HCT116 (cell line): ENCODE results near the gene GAMT. TPM values are rescaled to one million over a fixed set of nuclear protein-coding genes. Genes with fewer than 3 reads are reported as not detected.

Source experiments
- ATAC-seq: fragments of 200-7000 bp; cut with Tn5 transposase; 2 replicates; pipeline ENCODE4 v1.9.1; 2020; ENCODE audit warnings: mild to moderate bottlenecking, moderate library complexity
- BruUV-seq: library from RNA; stranded (reverse); fragments of 400-500 nt; replicated peaks from 2 replicates; lab custom pipeline; 2021; lab: Mats Ljungman, UMichigan
- CTCF ChIA-PET: fragments of 300-600 bp; sonication (Branson Sonifier 250); formaldehyde crosslinking; loops from one replicate; lab custom pipeline; 2021; ENCODE audit warnings: antibody characterized with exemption; lab: Charles Lee
- POLR2A ChIA-PET: fragments of 300-600, 350-600 bp; sonication (Branson Sonifier 250); formaldehyde crosslinking; loops from one replicate; lab custom pipeline; 2021; ENCODE audit warnings: antibody characterized with exemption; lab: Charles Lee
- RAD21 ChIA-PET, 2 experiments: fragments of 300-600 bp; sonication (Branson Sonifier 250); formaldehyde crosslinking; loops; one replicate each; lab custom pipeline; 2023; ENCODE audit warnings: low total read pairs in 2 of 2; ENCODE audit not compliant: uncharacterized antibody in 2 of 2, unreplicated experiment in 2 of 2, low non-redundant PET in 1 of 2; lab: Charles Lee
- DNase-seq: peaks from one replicate; pipeline ENCODE4 v3.0.0-alpha.2; 2010; ENCODE audit warnings: low read depth, low spot score
- H2AFZ ChIP-seq: fragments of 200-600 bp; shearing (Covaris generic), sonication (generic); 2 replicates; pipeline ENCODE4 v1.6.1; 2017; ENCODE audit warnings: low read depth, mixed run types, mixed read lengths, antibody characterized with exemption, low read length; ENCODE audit not compliant: poor library complexity, severe bottlenecking
- H3K27ac ChIP-seq: 2 replicates; pipeline ENCODE4 v1.5.1; 2012; ENCODE audit warnings: low read depth, low read length
- H3K27me3 ChIP-seq: fragments of 200-600 bp; sonication (generic); 2 replicates; pipeline ENCODE4 v1.6.1; 2016; ENCODE audit warnings: mixed run types, low read length, mixed read lengths; ENCODE audit not compliant: insufficient read depth
- H3K36me3 ChIP-seq, 2 experiments: fragments of 200-500 bp in 1 of 2; fragments of 200-600 bp in 1 of 2; sonication (Bioruptor generic) in 1 of 2; sonication (generic) in 1 of 2; 2 replicates each; pipeline versions ENCODE4 v1.5.1 to v1.6.1; 2014 to 2016; ENCODE audit warnings: low read length in 2 of 2, inconsistent platforms in 1 of 2, mixed read lengths in 1 of 2, mixed run types in 1 of 2; ENCODE audit not compliant: insufficient read depth in 2 of 2, control insufficient read depth in 1 of 2
- H3K4me1 ChIP-seq, 2 experiments: fragments of 200-600 bp in 1 of 2; sonication (generic) in 1 of 2; 2 replicates each; pipeline versions ENCODE4 v1.5.1 to v1.6.1; 2012 to 2017; ENCODE audit warnings: low read length in 2 of 2, inconsistent platforms in 1 of 2, mild to moderate bottlenecking in 1 of 2, mixed read lengths in 1 of 2, mixed run types in 1 of 2, moderate library complexity in 1 of 2; ENCODE audit not compliant: insufficient read depth in 2 of 2, control insufficient read depth in 1 of 2
- H3K4me2 ChIP-seq: fragments of 200-600 bp; sonication (generic); 2 replicates; pipeline ENCODE4 v1.6.1; 2017; ENCODE audit warnings: mixed run types, low read length, mixed read lengths
- H3K4me3 ChIP-seq, 2 experiments: fragments of 200-600 bp in 1 of 2; sonication (generic) in 1 of 2; replicated peaks in 1 of 2; 2 replicates each; pipeline ENCODE4 v1.5.1; 2011 to 2016; ENCODE audit warnings: low read length in 2 of 2, control low read depth in 1 of 2, low read depth in 1 of 2, mild to moderate bottlenecking in 1 of 2, mixed read lengths in 1 of 2, mixed run types in 1 of 2
- H3K79me2 ChIP-seq: fragments of 200-600 bp; sonication (generic); 2 replicates; pipeline ENCODE4 v1.6.1; 2017; ENCODE audit warnings: mild to moderate bottlenecking, mixed run types, low read length, moderate library complexity, mixed read lengths; ENCODE audit not compliant: insufficient read depth
- H3K9ac ChIP-seq: fragments of 200-600 bp; sonication (generic); 2 replicates; pipeline ENCODE4 v1.6.1; 2016; ENCODE audit warnings: low read length, mixed read lengths
- H3K9me2 ChIP-seq: fragments of 200-600 bp; sonication (generic), shearing (Covaris generic); 2 replicates; pipeline ENCODE4 v1.6.1; 2017; ENCODE audit warnings: mixed run types, mild to moderate bottlenecking, moderate library complexity; ENCODE audit not compliant: insufficient read depth
- H3K9me3 ChIP-seq, 2 experiments: fragments of 200-500 bp in 1 of 2; fragments of 200-600 bp in 1 of 2; sonication (Bioruptor generic) in 1 of 2; sonication (generic) in 1 of 2; 2 replicates each; pipeline ENCODE4 v1.6.1; 2014 to 2017; ENCODE audit warnings: low read length in 2 of 2, mixed read lengths in 2 of 2, inconsistent platforms in 1 of 2, low read depth in 1 of 2, mild to moderate bottlenecking in 1 of 2, mixed run types in 1 of 2, moderate library complexity in 1 of 2; ENCODE audit not compliant: control insufficient read depth in 1 of 2, insufficient read depth in 1 of 2
- H4K20me1 ChIP-seq: fragments of 200-600 bp; sonication (generic), shearing (Covaris generic); 2 replicates; pipeline ENCODE4 v1.6.1; 2017; ENCODE audit warnings: mixed run types, mild to moderate bottlenecking, moderate library complexity; ENCODE audit not compliant: insufficient read depth
- EGR1 ChIP-seq: IDR thresholded peaks from 2 replicates; pipeline ENCODE4 v1.6.1; 2012; ENCODE audit warnings: low read depth
- SP1 ChIP-seq: IDR thresholded peaks from 2 replicates; pipeline ENCODE4 v1.6.1; 2012; ENCODE audit warnings: low read depth
- ZNF274 ChIP-seq: fragments of 200-500 bp; sonication (Bioruptor generic); IDR thresholded peaks from 2 replicates; pipeline ENCODE4 v1.6.1; 2014; ENCODE audit warnings: mild to moderate bottlenecking, low read depth, low read length, inconsistent platforms
- intact Hi-C: fragments of 100-400 bp; cut with micrococcal nuclease; formaldehyde crosslinking; loops from 2 replicates; pipeline ENCODE4 v1.10.0; 2022
- total RNA-seq: library from RNA; stranded (reverse); gene quantifications from one replicate; pipeline ENCODE4 v1.2.1, GENCODE V29; 2021; ENCODE audit not compliant: unreplicated experiment

Gene GAMT
- total RNA-seq, 1 experiment from 2014 or later = 102 TPM

DNA sequence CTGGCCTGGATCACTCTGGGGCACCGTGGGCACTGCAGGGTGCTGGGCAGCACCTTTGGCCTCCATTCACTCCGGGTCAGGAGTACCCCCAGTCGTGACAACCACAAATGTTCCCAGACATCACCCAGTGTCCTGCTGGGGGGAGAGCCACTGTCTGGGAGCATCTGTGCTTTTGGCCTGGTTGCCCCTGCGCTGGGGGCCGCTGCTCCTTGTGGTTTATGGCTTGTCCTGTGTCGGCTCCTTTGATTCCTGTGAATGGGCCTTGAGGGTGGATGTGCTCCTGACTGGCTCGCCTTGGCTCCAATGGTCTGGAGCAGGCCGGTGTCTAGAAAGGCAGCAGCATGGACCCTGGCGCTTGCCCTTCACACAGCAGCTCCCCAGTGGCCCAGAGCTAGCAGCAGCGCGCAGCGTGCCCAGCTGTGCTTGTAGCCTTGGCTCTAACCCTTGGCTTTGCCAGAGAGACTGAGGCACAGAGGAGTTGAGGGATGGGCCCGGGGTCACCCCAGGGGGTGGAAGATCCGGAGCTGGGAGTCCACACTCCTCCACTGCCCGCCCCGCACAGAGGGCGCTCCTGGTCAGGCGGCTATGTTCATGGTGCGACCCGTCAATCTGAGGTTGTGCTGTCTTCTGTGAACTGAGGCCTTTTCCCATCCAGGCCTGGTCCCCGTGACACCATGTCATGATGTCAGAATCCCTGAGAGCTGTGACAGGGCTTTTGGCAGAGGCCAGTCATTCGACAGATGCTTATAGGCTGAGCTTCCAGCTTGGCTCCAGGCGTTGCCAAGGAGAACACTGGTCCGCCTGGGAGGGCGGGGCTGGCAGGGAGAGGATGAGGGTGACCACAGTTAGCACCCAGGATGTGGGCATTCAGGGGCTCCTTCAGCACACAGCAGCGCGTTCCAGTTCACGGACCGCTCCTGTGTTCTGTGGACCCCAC is 10.2 kb upstream of the GAMT start:
- H3K4me2 ChIP-seq = no peak overlapping the region
- CTCF ChIA-PET = no interaction called here
- BruUV-seq = no TSS peak

DNA sequence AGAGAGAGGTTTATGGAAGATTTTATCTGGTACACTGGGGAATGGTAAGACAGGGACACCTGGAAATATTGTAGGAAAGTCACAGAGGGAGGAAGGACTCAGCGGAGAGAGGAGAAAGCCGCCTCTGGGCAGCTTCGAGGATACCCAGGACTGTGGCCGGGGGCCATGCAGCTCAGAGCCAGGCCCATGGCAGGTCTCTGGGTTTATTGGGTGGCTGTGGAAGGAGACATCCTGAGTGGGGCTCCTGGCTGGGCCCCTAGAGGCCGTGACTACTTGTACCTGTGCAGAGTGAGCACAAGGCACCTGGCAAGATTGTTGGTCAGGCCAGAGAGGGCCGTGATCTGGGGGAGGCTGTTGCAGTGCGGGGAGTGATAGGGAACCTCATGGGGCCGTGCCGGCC is 9.4 kb upstream of the GAMT start:
- POLR2A ChIA-PET = no interaction called here
- Histone ChIP-seq H3K27me3 (no peaks in the 10 kb centered on the region), H3K4me2 (no peak overlapping the region)

More for the DNA sequence above, 10.2 kb upstream of the GAMT start:
- Histone ChIP-seq H3K4me3 (no peak overlapping the region), H3K36me3 (peaks cover 2 to 55% of the 10 kb centered on the region in 2 experiments; a peak in 3 of 4 replicates), H3K9me3 (no peaks in the 10 kb centered on the region), H3K79me2 (peaks cover 88% of the 10 kb centered on the region), H2AFZ (no peak overlapping the region), H3K4me1 (peaks cover 34 to 74% of the 10 kb centered on the region in 2 experiments), H3K27me3 (no peaks in the 10 kb centered on the region), H3K9ac (no peak overlapping the region), H4K20me1 (peaks cover 49% of the 10 kb centered on the region; the same call in 1 of the 2 replicates), H3K9me2 (no peaks in the 10 kb centered on the region), H3K27ac (peak overlapping the region; percentile 98; the same call in 1 of the 2 replicates)
- RAD21 ChIA-PET = no interaction called here
- no peak for DNase-seq
- intact Hi-C loops = no loop called here
- TF ChIP-seq EGR1 = no peak
- no peak for TF ChIP-seq ZNF274
- POLR2A ChIA-PET = no interaction called here
- no peak for ATAC-seq

More for the DNA sequence above, 9.4 kb upstream of the GAMT start:
- Histone ChIP-seq H3K36me3 (peaks cover 2 to 48% of the 10 kb centered on the region in 2 experiments; a peak in 3 of 4 replicates), H3K9me2 (no peaks in the 10 kb centered on the region), H3K9ac (peak overlapping the region; percentile 99; the same call in 1 of the 2 replicates), H2AFZ (no peak overlapping the region), H3K4me3 (no peak overlapping the region), H3K27ac (peak overlapping the region; percentile 98; the same call in 1 of the 2 replicates), H3K79me2 (peaks cover 81% of the 10 kb centered on the region), H4K20me1 (peaks cover 43% of the 10 kb centered on the region; the same call in 1 of the 2 replicates), H3K4me1 (peaks cover 34 to 72% of the 10 kb centered on the region in 2 experiments), H3K9me3 (no peaks in the 10 kb centered on the region)
- CTCF ChIA-PET = no interaction called here
- RAD21 ChIA-PET = no interaction called here
- ATAC-seq (no peak), DNase-seq (no peak)
- intact Hi-C loops = no loop called here
- no TSS peak for BruUV-seq
- TF ChIP-seq SP1 = no peak
- TF ChIP-seq ZNF274 = no peak
